Liver (tissue), 9 donors: Measurements from ENCODE around the gene IQCE. TPM values are rescaled to one million over a fixed set of nuclear protein-coding genes. Genes with fewer than 3 reads are reported as not detected.

Experiments
- DNase-seq: peaks from one replicate; pipeline ENCODE4 v3.0.0-alpha.2; 2017; ENCODE audit warnings: low spot score
- H3K27ac ChIP-seq, 2 donors: one replicate each; pipeline ENCODE4 v1.7.0; 2013; ENCODE audit warnings: inconsistent platforms in 2 of 2, low read length in 2 of 2, control low read depth in 1 of 2, low read depth in 1 of 2, mild to moderate bottlenecking in 1 of 2
- H3K27me3 ChIP-seq, 4 donors: one replicate each; pipeline versions ENCODE4 v1.6.1 to v1.7.0; 2013; ENCODE audit warnings: low read length in 3 of 4, inconsistent platforms in 1 of 4, mild to moderate bottlenecking in 1 of 4, moderate library complexity in 1 of 4; ENCODE audit not compliant: control insufficient read depth in 4 of 4, insufficient read depth in 4 of 4
- H3K36me3 ChIP-seq, 4 donors: one replicate each; pipeline versions ENCODE4 v1.6.1 to v1.7.0; 2013; ENCODE audit warnings: low read length in 3 of 4, mild to moderate bottlenecking in 3 of 4, low read depth in 1 of 4, moderate library complexity in 1 of 4; ENCODE audit not compliant: control insufficient read depth in 4 of 4, insufficient read depth in 3 of 4
- H3K4me1 ChIP-seq, 4 donors: one replicate each; pipeline versions ENCODE4 v1.6.1 to v1.7.0; 2013; ENCODE audit warnings: low read length in 3 of 4, mild to moderate bottlenecking in 3 of 4, moderate library complexity in 1 of 4; ENCODE audit not compliant: control insufficient read depth in 4 of 4, insufficient read depth in 4 of 4
- H3K4me3 ChIP-seq, 3 donors: one replicate each; pipeline versions ENCODE4 v1.6.1 to v1.7.0; 2013; ENCODE audit warnings: low read length in 3 of 3, control low read depth in 1 of 3, low read depth in 1 of 3, mild to moderate bottlenecking in 1 of 3
- H3K9ac ChIP-seq, 2 donors: one replicate each; pipeline ENCODE4 v1.7.0; 2013; ENCODE audit warnings: low read length in 2 of 2, mild to moderate bottlenecking in 2 of 2, moderate library complexity in 2 of 2, control low read depth in 1 of 2, low read depth in 1 of 2
- H3K9me3 ChIP-seq, 4 donors: one replicate each; pipeline versions ENCODE4 v1.6.1 to v1.7.0; 2013; ENCODE audit warnings: low read length in 3 of 4; ENCODE audit not compliant: control insufficient read depth in 4 of 4
- EGR1 ChIP-seq, 2 donors: IDR thresholded peaks; 2 replicates each; pipeline ENCODE4 v1.6.1; 2016 to 2018; ENCODE audit warnings: antibody characterized with exemption in 2 of 2, low read depth in 2 of 2
- FOXA1 ChIP-seq: IDR thresholded peaks from 2 replicates; pipeline ENCODE4 v1.6.1; 2016; ENCODE audit warnings: antibody characterized with exemption
- FOXA2 ChIP-seq: IDR thresholded peaks from 2 replicates; pipeline ENCODE4 v1.6.1; 2016; ENCODE audit warnings: antibody characterized with exemption
- GABPA ChIP-seq, 2 donors: IDR thresholded peaks in 1 of 2; conservative IDR thresholded peaks in 1 of 2; 2 replicates each; pipeline ENCODE4 v1.6.1; 2016; ENCODE audit warnings: antibody characterized with exemption in 2 of 2, mild to moderate bottlenecking in 1 of 2, moderate library complexity in 1 of 2
- HNF4A ChIP-seq, 2 donors: conservative IDR thresholded peaks; 2 replicates each; pipeline ENCODE4 v1.6.1; 2016; ENCODE audit warnings: antibody characterized with exemption in 2 of 2, mild to moderate bottlenecking in 2 of 2
- HNF4G ChIP-seq: IDR thresholded peaks from 2 replicates; pipeline ENCODE4 v1.6.1; 2016; ENCODE audit warnings: antibody characterized with exemption
- JUND ChIP-seq, 2 donors: IDR thresholded peaks; 2 replicates each; pipeline ENCODE4 v1.6.1; 2016; ENCODE audit warnings: antibody characterized with exemption in 2 of 2
- NR2F2 ChIP-seq: IDR thresholded peaks from 2 replicates; pipeline ENCODE4 v1.6.1; 2016; ENCODE audit warnings: antibody characterized with exemption
- RAD21 ChIP-seq, 2 donors: IDR thresholded peaks; 2 replicates each; pipeline ENCODE4 v1.6.1; 2016; ENCODE audit warnings: antibody characterized with exemption in 2 of 2, mild to moderate bottlenecking in 2 of 2
- REST ChIP-seq: IDR thresholded peaks from 2 replicates; pipeline ENCODE4 v1.6.1; 2016; ENCODE audit warnings: antibody characterized with exemption, mild to moderate bottlenecking
- RXRA ChIP-seq, 2 donors: IDR thresholded peaks; 2 replicates each; pipeline ENCODE4 v1.6.1; 2017 to 2018; ENCODE audit warnings: antibody characterized with exemption in 2 of 2, mild to moderate bottlenecking in 1 of 2
- SP1 ChIP-seq: IDR thresholded peaks from 2 replicates; pipeline ENCODE4 v1.6.1; 2018; ENCODE audit warnings: antibody characterized with exemption, mild to moderate bottlenecking
- TAF1 ChIP-seq: conservative IDR thresholded peaks from 2 replicates; pipeline ENCODE4 v1.6.1; 2016; ENCODE audit warnings: antibody characterized with exemption, mild to moderate bottlenecking
- YY1 ChIP-seq: IDR thresholded peaks from 2 replicates; pipeline ENCODE4 v1.6.1; 2016; ENCODE audit warnings: antibody characterized with exemption, mild to moderate bottlenecking
- ZBTB33 ChIP-seq: IDR thresholded peaks from 2 replicates; pipeline ENCODE4 v1.6.1; 2016; ENCODE audit warnings: antibody characterized with exemption
- WGBS: extraction: QIAGEN DNeasy Blood & Tissue Kit; methylation state at CpG from one replicate; pipeline ENCODE4 v1.1.7; 2013; 5-methylcytosine and 5-hydroxymethylcytosine counted together
- polyA plus RNA-seq, 2 donors: library from polyadenylated mRNA; stranded (reverse) in 1 of 2; unstranded in 1 of 2; fragments of 200-250 nt in 1 of 2; fragments of >200 nt in 1 of 2; fragmentation: Nextera tagmentation in 1 of 2; extraction: Ambion mirVana in 1 of 2; gene quantifications; one replicate each; pipeline versions ENCODE4 v1.2.1 to v1.2.3, GENCODE V29; 2013 to 2015
- total RNA-seq, 2 donors: library from RNA; depleted of rRNA; stranded (reverse); fragments of >200 nt; gene quantifications; one replicate each; pipeline ENCODE4 v1.2.3, GENCODE V29; 2014
- TF ChIP-seq, protein P1 (sequence below): IDR thresholded peaks from 2 replicates; pipeline ENCODE4 v1.6.1; 2016; ENCODE audit warnings: antibody characterized with exemption
- TF ChIP-seq, protein P2 (sequence below): IDR thresholded peaks from 2 replicates; pipeline ENCODE4 v1.6.1; 2016; ENCODE audit warnings: antibody characterized with exemption
- TF ChIP-seq, protein P3 (sequence below): fragments of 150-350 bp; IDR thresholded peaks from 2 replicates; pipeline ENCODE4 v1.5.1; 2017; ENCODE audit warnings: improper control_type of control experiment, low read depth, low read length; ENCODE audit not compliant: missing input control
- donor health status: healthy.
- donor health status: healthy.
- donor health status: healthy.
- donor health status: healthy.
- donor health status: healthy.

IQCE gene
- total and polyA plus RNA-seq, 4 donors: 2.1 to 5.9 (median 3.6) TPM

- Histone ChIP-seq H3K27ac (no peak overlapping the region), H3K27me3 (no peaks in the 10 kb centered on the region), H3K4me3 (no peak overlapping the region), H3K4me1 (no peaks in the 10 kb centered on the region), H3K9me3 (no peaks in the 10 kb centered on the region), H3K9ac (no peak overlapping the region), H3K36me3 (peaks cover 0 to 3% (median 0%) of the 10 kb centered on the region in 4 donors)
- TF ChIP-seq, protein P1, sequence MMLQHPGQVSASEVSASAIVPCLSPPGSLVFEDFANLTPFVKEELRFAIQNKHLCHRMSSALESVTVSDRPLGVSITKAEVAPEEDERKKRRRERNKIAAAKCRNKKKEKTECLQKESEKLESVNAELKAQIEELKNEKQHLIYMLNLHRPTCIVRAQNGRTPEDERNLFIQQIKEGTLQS: no peak
- TF ChIP-seq JUND (IDR thresholded peaks at IDR 0.05) (no peak), RAD21 (IDR thresholded peaks at IDR 0.05) (no peak), HNF4G (no peak), FOXA1 (no peak), NR2F2 (no peak), YY1 (no peak), SP1 (no peak), GABPA (IDR thresholded peaks at IDR 0.05 in 1 of 2, conservative IDR thresholded peaks at IDR 0.05 in 1 of 2) (no peak), TAF1 (no peak), ZBTB33 (no peak), RXRA (IDR thresholded peaks at IDR 0.05) (no peak), HNF4A (conservative IDR thresholded peaks at IDR 0.05) (no peak), EGR1 (IDR thresholded peaks at IDR 0.05; ENCODE audit: low read depth in 2 of 2) (no peak), REST (no peak), FOXA2 (no peak)
- TF ChIP-seq, protein P2, sequence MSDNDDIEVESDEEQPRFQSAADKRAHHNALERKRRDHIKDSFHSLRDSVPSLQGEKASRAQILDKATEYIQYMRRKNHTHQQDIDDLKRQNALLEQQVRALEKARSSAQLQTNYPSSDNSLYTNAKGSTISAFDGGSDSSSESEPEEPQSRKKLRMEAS: no peak
- TF ChIP-seq, protein P3, sequence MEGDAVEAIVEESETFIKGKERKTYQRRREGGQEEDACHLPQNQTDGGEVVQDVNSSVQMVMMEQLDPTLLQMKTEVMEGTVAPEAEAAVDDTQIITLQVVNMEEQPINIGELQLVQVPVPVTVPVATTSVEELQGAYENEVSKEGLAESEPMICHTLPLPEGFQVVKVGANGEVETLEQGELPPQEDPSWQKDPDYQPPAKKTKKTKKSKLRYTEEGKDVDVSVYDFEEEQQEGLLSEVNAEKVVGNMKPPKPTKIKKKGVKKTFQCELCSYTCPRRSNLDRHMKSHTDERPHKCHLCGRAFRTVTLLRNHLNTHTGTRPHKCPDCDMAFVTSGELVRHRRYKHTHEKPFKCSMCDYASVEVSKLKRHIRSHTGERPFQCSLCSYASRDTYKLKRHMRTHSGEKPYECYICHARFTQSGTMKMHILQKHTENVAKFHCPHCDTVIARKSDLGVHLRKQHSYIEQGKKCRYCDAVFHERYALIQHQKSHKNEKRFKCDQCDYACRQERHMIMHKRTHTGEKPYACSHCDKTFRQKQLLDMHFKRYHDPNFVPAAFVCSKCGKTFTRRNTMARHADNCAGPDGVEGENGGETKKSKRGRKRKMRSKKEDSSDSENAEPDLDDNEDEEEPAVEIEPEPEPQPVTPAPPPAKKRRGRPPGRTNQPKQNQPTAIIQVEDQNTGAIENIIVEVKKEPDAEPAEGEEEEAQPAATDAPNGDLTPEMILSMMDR: no peak
- DNase-seq: no peak
- 92% methylated on average over 38 of the region's 38 CpGs for WGBS
Observed at GRCh38 chr7:2605608-2606538, 47.1 kb downstream of the IQCE start.
